Activated CD4-positive, alpha-beta memory T cell treated with anti-CD3 and anti-CD28 coated beads, Interleukin-2, amount 10 ng/mL, durations not matched to agents 7 days and 5 days (primary cell): ENCODE measurements around the gene PGK1. TPM values are rescaled to one million over a fixed set of nuclear protein-coding genes. Genes with fewer than 3 reads are reported as not detected.
"Not testable (repeated sequence)": the region's sequence is repeated elsewhere in the genome, so short reads cannot be mapped to it uniquely, and the experiment has no call there.

Experiments
- CTCF ChIA-PET: fragments of 350-600 bp; sonication (Branson Sonifier 250); formaldehyde crosslinking; loops from one replicate; lab custom pipeline; 2021; ENCODE audit warnings: antibody characterized with exemption, inconsistent platforms; lab: Charles Lee
- POLR2A ChIA-PET: fragments of 350-600 bp; sonication (Branson Sonifier 250); formaldehyde crosslinking; loops from one replicate; lab custom pipeline; 2021; ENCODE audit warnings: antibody characterized with exemption; lab: Charles Lee
- DNase-seq: peaks from one replicate; pipeline ENCODE4 v3.0.0-alpha.2; 2020
- H3K27ac Mint-ChIP-seq: one replicate; pipeline ENCODE4 v1.8.0; 2021; ENCODE audit warnings: mild to moderate bottlenecking, mixed read lengths
- H3K27me3 Mint-ChIP-seq: one replicate; pipeline ENCODE4 v1.8.0; 2021; ENCODE audit warnings: mixed read lengths
- H3K36me3 Mint-ChIP-seq: one replicate; pipeline ENCODE4 v1.8.0; 2021; ENCODE audit warnings: low read depth, mixed read lengths
- H3K4me1 Mint-ChIP-seq: one replicate; pipeline ENCODE4 v1.8.0; 2021; ENCODE audit warnings: mixed read lengths
- H3K4me3 Mint-ChIP-seq: one replicate; pipeline ENCODE4 v1.8.0; 2021; ENCODE audit warnings: mild to moderate bottlenecking, mixed read lengths
- H3K9me3 Mint-ChIP-seq: one replicate; pipeline ENCODE4 v1.8.0; 2021; ENCODE audit warnings: mixed read lengths
- total RNA-seq, 2 experiments: library from RNA; stranded (reverse); gene quantifications; one replicate each; pipeline ENCODE4 v1.2.3, GENCODE V29; 2021

Gene PGK1
- total RNA-seq, 2 experiments from 2014 or later: 1,048 to 1,050 TPM

DNA sequence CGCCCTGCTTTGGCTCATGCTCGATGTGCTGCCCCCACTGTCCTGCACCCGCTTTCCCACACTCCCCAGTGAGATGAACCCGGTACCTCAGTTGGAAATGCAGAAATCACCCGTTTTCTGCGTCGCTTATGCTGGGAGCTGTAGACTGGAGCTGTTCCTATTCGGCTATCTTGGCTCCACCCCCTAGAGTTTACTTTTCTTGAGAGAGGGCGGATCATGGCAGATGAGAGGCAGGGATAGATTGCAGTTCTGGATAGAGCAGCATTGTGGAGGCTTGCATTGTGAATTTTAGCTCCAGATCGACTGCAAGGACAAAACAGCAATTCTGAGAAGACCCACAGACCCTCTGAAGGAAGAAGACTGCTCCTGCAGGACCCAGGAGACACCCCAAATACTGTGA, 53.8 kb downstream of the PGK1 start:
- H3K36me3 Mint-ChIP-seq, H3K4me3 Mint-ChIP-seq, DNase-seq, H3K27ac Mint-ChIP-seq, POLR2A ChIA-PET, H3K9me3 Mint-ChIP-seq, H3K27me3 Mint-ChIP-seq, H3K4me1 Mint-ChIP-seq: not testable (repeated sequence)
- CTCF ChIA-PET: interaction anchor here (1.0 kb wide), 1 partner anchor 9 kb away, joined by 3 read pairs; no protein-coding TSS in a partner anchor

DNA sequence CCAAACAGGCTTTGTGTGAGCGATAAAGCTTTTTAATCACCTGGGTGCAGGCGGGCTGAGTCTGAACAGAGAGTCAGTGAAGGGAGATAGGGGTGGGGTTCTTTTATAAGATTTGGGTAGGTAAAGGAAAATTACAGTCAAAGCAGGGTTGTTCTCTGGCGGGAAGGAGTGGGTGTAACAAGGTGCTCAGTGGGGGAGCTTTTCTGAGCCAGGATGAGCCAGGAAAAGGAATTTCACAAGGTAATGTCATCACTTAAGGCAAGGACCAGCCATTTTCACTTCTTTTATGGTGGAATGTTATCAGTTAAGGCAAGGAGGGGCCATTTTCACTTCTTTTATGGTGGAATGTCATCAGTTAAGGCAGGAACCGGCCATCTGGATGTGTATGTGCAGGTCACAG, 56.7 kb downstream of the PGK1 start:
- H3K36me3 Mint-ChIP-seq, H3K4me3 Mint-ChIP-seq, DNase-seq, H3K27me3 Mint-ChIP-seq, POLR2A ChIA-PET, H3K9me3 Mint-ChIP-seq, H3K27ac Mint-ChIP-seq, CTCF ChIA-PET, H3K4me1 Mint-ChIP-seq: not testable (repeated sequence)

DNA sequence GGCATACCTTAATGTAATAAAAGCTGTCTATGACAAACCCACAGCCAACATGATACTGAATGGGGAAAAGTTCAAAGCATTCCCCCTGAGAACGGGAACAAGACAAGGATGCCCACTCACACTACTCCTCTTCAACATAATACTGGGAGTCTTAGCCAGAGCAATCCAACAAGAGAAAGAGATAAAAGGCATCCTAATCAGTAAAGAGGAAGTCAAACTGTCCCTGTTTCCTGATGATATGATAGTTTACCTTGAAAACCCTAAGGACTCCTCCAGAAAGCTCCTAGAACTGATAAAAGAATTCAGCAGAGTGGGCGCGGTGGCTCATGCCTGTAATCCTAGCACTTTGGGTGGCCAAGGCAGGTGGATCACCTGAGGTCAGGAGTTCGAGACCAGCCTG, 59.1 kb downstream of the PGK1 start:
- DNase-seq, CTCF ChIA-PET, H3K9me3 Mint-ChIP-seq, POLR2A ChIA-PET, H3K36me3 Mint-ChIP-seq, H3K4me1 Mint-ChIP-seq, H3K4me3 Mint-ChIP-seq, H3K27me3 Mint-ChIP-seq, H3K27ac Mint-ChIP-seq: not testable (repeated sequence)

DNA sequence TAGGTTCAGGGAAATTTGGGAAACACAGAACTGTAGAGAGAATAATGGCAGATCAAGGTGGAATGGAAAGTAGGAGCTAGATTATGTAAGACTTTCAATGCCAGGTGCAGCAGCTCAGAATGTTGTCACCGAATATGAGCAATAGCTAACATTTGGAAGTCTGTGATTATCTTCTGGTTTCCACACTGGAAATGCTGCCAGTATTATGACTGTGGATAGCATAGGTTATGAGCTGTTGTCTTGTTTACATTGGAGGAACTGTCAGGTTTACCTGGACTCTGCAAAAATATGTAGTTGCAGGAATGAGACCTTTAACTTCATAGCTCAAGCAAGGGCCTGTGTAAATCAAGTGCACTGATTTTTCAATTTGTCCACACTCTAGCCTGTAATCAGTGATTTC, 61.4 kb downstream of the PGK1 start:
- POLR2A ChIA-PET: no interaction called here
- CTCF ChIA-PET: interaction anchor here (1.1 kb wide), 1 partner anchor 9 kb away, joined by 3 read pairs; no protein-coding TSS in a partner anchor
- Mint-ChIP-seq H3K4me3 (no peak overlapping the region), H3K27ac (no peak overlapping the region), H3K27me3 (no peaks in the 10 kb centered on the region), H3K9me3 (peaks cover 3% of the 10 kb centered on the region), H3K4me1 (peaks cover 6% of the 10 kb centered on the region), H3K36me3 (no peaks in the 10 kb centered on the region)
- no peak for DNase-seq

DNA sequence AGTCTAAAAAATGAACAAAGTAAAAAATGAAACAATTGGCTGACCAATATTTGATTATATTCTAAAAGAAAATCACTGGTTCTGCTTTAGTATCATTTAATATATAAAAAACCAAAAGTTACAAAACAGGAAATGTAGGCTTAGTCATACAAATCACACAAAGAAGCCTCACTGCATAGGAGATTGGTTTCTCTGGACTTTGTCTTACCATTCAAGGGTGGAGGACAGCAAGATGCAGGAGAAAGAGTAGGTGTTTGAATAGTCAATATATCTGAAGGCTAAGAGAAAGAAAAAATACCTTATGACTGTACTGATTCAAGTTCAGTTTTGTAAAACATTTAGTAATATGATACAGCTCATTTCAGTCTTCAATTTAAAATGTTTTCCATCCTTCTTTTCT, 64.0 kb downstream of the PGK1 start:
- H3K36me3 Mint-ChIP-seq: no peaks in the 10 kb centered on the region
- no peak overlapping the region for H3K27ac Mint-ChIP-seq
- no peaks in the 10 kb centered on the region for H3K9me3 Mint-ChIP-seq
- CTCF ChIA-PET: no interaction called here
- POLR2A ChIA-PET: no interaction called here
- no peak for DNase-seq
- peaks cover 2% of the 10 kb centered on the region for H3K4me1 Mint-ChIP-seq
- no peak overlapping the region for H3K4me3 Mint-ChIP-seq
- no peaks in the 10 kb centered on the region for H3K27me3 Mint-ChIP-seq

Other genes starting within 250 kb of the PGK1 start
- gene MAGT1, start 208.8 kb upstream of the PGK1 start, total RNA-seq: 10 to 100 TPM; 56.3 to 57.6 TPM
- gene COX7B, start 204.8 kb upstream of the PGK1 start, total RNA-seq: 100 to 1,000 TPM; 227 to 250 TPM
- 10 to 100 TPM; 12.6 to 13.3 TPM for gene ATP7A, start 193.6 kb upstream of the PGK1 start, total RNA-seq
- gene PGAM4, start 134.6 kb upstream of the PGK1 start, total RNA-seq: under 1 TPM in 1 of 2 experiments, not detected in 1; 0.43 TPM
- gene TAF9B, start 35.4 kb downstream of the PGK1 start, total RNA-seq: 10 to 100 TPM; 18.0 to 18.8 TPM
- 10 to 100 TPM; 14.4 to 15.7 TPM for gene CYSLTR1, start 223.4 kb downstream of the PGK1 start, total RNA-seq